Heart right ventricle (tissue), 16 donors: ENCODE data around the gene ERCC2. TPM values are rescaled to one million over a fixed set of nuclear protein-coding genes. Genes with fewer than 3 reads are reported as not detected.

Experiments
- ATAC-seq, 8 donors: fragments of 200-7000 bp; cut with Tn5 transposase; one replicate each; pipeline ENCODE4 v1.9.1; 2020; ENCODE audit warnings: mild to moderate bottlenecking in 8 of 8, moderate library complexity in 8 of 8, moderate number of reproducible peaks in 1 of 8
- DNase-seq, 2 donors: peaks; one replicate each; pipeline ENCODE4 v3.0.0-alpha.2; 2020
- H3K27ac ChIP-seq, 10 donors: fragments of 200-600 bp; sonication (generic) in 2 of 10; one replicate each; pipeline versions ENCODE4 v1.5.0 to v1.8.0; 2020 to 2022; ENCODE audit warnings: mild to moderate bottlenecking in 3 of 10
- H3K27me3 ChIP-seq, 7 donors: fragments of 200-600 bp; one replicate each; pipeline ENCODE4 v1.8.0; 2021 to 2022; ENCODE audit warnings: mild to moderate bottlenecking in 2 of 7
- H3K36me3 ChIP-seq, 9 donors: fragments of 200-600 bp; sonication (generic) in 1 of 9; one replicate each; pipeline versions ENCODE4 v1.5.0 to v1.8.0; 2020 to 2022; ENCODE audit warnings: mild to moderate bottlenecking in 2 of 9
- H3K4me1 ChIP-seq, 9 donors: fragments of 200-600 bp; sonication (generic) in 1 of 9; one replicate each; pipeline versions ENCODE4 v1.5.0 to v1.8.0; 2020 to 2022; ENCODE audit warnings: mild to moderate bottlenecking in 4 of 9
- H3K4me3 ChIP-seq, 10 donors: fragments of 200-600 bp; sonication (generic) in 2 of 10; one replicate each; pipeline versions ENCODE4 v1.5.0 to v1.8.0; 2020 to 2022; ENCODE audit warnings: mild to moderate bottlenecking in 7 of 10, moderate library complexity in 2 of 10
- H3K9me3 ChIP-seq, 11 donors: fragments of 200-600 bp in 10 of 11; sonication (generic) in 2 of 11; one replicate each; pipeline versions ENCODE4 v1.5.0 to v1.8.0; 2013 to 2022; ENCODE audit warnings: mild to moderate bottlenecking in 2 of 11, control low read depth in 1 of 11, moderate library complexity in 1 of 11
- WGBS, 2 donors: extraction: QIAGEN DNeasy Blood & Tissue Kit; methylation state at CpG; one replicate each; pipeline ENCODE4 v1.1.7; 2013; ENCODE audit warnings: inconsistent platforms in 1 of 2; 5-methylcytosine and 5-hydroxymethylcytosine counted together
- intact Hi-C, 10 donors: fragments of 100-400 bp; cut with DNase I; formaldehyde crosslinking; loops; one replicate each; pipeline versions ENCODE4 v1.11.1 to v1.14.2; 2022
- polyA plus RNA-seq, 2 donors: library from polyadenylated mRNA; stranded (reverse); fragments of 200-250 nt; gene quantifications; one replicate each; pipeline ENCODE4 v1.2.3, GENCODE V29; 2013
- total RNA-seq, 10 donors: library from RNA; stranded (reverse); fragmentation: NEBNext Ultra II Directional in 3 of 10; extraction: Animal tissue kit (Norgen Biotek cat#: 25700) in 3 of 10; gene quantifications; one replicate each; pipeline versions ENCODE4 v1.2.1 to v1.2.4, GENCODE V29; 2021 to 2023
- TF ChIP-seq, protein P1 (sequence below), 9 donors: fragments of 200-600 bp; sonication (generic) in 2 of 9; IDR thresholded peaks; one replicate each; pipeline versions ENCODE4 v1.5.0 to v1.8.0; 2021 to 2022; ENCODE audit warnings: antibody characterized with exemption in 9 of 9, mild to moderate bottlenecking in 5 of 9, moderate library complexity in 1 of 9
- donor health status: Arrhythmogenic right ventricular cardiomyopathy.
- donor health status: ischemic (EF 13 %, LVEDD 7.1; RV severe dilation, severe dysfunction).
- donor health status: healthy with polysubstance abuse.
- donor health status: DM: no; HTN: yes; CAD: no.
- donor health status: DM: no; HTN: no; CAD: no.
- donor health status: ischemic (EF 25% LVEDD 6.9; RV normal size, moderate dysfunction).
- donor health status: ischemic (EF 25% LVEDD 5.7; RV mildly dilated, moderate dysfunction).
- donor health status: healthy.
- donor health status: DM: yes; HTN: yes; CAD: no.
- donor health status: Ischemic cardiomyopathy.
- donor health status: ischemic (EF 35%, LVEDD 5.7; RV mildly dilated, moderate dysfunction).
- donor health status: nonischemic (EF 11% LVEDD 7.7; RV severe dilation, severe dysfunction).
- donor health status: DM: yes; HTN: yes; CAD: no.
- donor health status: PGD.
- donor health status: ischemic (EF 29% LVEDD 5.4; RV normal size, mild dysfunction).
- donor health status: nonischemic (EF 23%, LVEDD 6.1; RV moderate dilation, normal function).

Gene ERCC2
- total and polyA plus RNA-seq, 12 donors: 6.5 to 15.2 (median 13.7) TPM

DNA sequence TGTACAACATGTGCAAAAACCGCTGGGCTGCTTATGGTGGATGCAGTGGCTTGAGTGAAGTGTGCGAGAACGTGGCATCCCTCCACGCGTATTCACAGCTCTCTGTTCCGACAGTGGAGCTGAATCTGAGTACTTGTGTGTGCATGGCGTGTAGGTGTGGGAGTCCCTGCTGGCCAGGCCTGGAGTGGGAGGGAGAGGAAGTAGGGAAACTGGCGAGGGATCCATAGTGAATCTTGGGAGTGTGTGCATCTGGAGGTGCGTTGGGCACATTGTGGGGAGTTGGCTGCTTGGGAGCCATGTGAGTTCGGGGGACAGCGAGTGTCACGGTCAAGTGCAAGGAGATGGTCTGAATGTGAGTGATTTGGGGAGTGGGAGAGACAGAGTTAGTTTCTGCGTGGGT is 27.5 kb downstream of the ERCC2 start:
- H3K27me3 ChIP-seq: peaks cover 6 to 58% (median 50%) of the 10 kb centered on the region in 7 donors
- intact Hi-C loops: no loop called here
- no peak overlapping the region for H3K4me3 ChIP-seq
- H3K36me3 ChIP-seq: no peaks in the 10 kb centered on the region
- 73 to 79% methylated on average over 13 of the region's 13 CpGs for WGBS, 2 donors
- TF ChIP-seq, protein P1, sequence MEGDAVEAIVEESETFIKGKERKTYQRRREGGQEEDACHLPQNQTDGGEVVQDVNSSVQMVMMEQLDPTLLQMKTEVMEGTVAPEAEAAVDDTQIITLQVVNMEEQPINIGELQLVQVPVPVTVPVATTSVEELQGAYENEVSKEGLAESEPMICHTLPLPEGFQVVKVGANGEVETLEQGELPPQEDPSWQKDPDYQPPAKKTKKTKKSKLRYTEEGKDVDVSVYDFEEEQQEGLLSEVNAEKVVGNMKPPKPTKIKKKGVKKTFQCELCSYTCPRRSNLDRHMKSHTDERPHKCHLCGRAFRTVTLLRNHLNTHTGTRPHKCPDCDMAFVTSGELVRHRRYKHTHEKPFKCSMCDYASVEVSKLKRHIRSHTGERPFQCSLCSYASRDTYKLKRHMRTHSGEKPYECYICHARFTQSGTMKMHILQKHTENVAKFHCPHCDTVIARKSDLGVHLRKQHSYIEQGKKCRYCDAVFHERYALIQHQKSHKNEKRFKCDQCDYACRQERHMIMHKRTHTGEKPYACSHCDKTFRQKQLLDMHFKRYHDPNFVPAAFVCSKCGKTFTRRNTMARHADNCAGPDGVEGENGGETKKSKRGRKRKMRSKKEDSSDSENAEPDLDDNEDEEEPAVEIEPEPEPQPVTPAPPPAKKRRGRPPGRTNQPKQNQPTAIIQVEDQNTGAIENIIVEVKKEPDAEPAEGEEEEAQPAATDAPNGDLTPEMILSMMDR (IDR thresholded peaks at IDR 0.05): no peak
- H3K4me1 ChIP-seq: peaks cover 0 to 10% (median 5%) of the 10 kb centered on the region in 9 donors
- H3K9me3 ChIP-seq: no peaks in the 10 kb centered on the region
- H3K27ac ChIP-seq: no peak overlapping the region
- no peak for ATAC-seq
- DNase-seq: no peak

DNA sequence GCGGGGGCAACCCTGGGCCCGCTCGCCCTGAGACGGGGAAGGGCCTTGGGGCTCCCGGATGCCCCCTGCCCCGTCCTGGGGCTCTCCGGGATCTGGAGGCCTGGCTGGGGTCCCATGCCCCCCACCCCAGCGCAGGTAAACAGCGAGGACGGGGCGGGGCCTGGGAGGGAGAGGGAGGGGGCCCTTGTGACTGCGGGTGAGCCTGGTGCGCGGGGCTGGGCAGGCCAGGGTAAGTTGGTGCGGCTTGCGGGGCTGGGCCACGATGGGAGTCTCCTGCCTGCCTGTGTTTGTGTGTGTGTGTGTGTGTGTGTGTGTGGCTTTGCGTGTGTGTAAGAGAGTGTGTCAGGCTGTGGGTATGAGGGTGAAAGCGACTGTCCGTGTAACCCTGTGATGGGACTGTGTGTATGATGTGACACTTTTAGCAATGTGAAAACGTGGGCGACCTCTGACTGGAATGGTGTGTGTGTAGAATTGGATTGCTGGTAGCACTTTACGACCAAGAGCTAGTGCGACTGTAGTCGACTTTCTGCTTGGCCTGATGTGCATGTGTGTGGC is 29.4 kb downstream of the ERCC2 start:
- no peaks in the 10 kb centered on the region for H3K36me3 ChIP-seq
- intact Hi-C loops: no loop called here
- peaks cover 0 to 10% (median 5%) of the 10 kb centered on the region in 9 donors for H3K4me1 ChIP-seq
- H3K9me3 ChIP-seq: no peaks in the 10 kb centered on the region
- ATAC-seq (peak in 1 of 8 donors; percentile 4), DNase-seq (no peak)
- peak overlapping the region in 8 of 10 donors; percentile 17 to 34 (median 30) for H3K4me3 ChIP-seq
- TF ChIP-seq, protein P1 (IDR thresholded peaks at IDR 0.05): no peak
- H3K27me3 ChIP-seq: peaks cover 6 to 42% (median 34%) of the 10 kb centered on the region in 7 donors
- WGBS, 2 donors: 14 to 16% methylated on average over 22 to 25 of the region's 25 CpGs
- H3K27ac ChIP-seq: no peak overlapping the region

DNA sequence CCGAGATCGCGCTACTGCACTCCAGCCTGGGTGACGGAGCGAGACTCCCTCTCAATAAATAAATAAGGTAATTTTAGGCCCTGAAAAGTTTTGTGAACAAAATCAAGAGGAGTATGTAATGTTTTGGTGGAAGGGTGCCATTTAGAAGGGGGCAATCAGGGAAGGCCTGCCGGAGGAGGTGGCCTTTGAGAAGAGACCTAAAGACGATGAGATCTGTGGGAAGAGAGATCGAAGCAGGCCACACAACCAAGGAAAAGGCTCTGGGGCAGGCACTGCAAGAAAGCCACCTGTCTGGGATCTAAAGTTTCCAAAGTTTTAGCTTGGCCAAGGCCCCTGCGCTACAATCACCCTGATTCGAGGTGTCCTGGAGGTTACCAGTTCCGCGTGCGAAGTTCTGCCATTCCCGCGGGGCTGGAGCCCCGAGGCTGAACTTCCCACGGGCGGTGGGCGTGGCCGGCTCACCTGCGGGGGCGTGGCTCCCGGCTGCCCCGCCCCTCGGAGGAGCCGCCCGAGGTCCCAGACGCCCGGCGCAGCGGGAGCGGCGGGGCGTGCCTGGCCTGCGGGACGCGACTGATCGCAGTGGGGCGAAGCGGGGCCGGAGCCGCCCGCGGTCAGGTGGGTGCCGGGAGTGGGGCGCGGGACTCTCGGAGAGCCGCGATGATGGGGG is 30.0 kb downstream of the ERCC2 start, which contains the start of gene KLC3:
KLC3 (plus strand) TSS at position 519 of the 667 bp plus-strand sequence. CDS start 4,792 bp downstream, outside the sequence.
- Histone ChIP-seq H3K36me3 (no peaks in the 10 kb centered on the region), H3K27me3 (peaks cover 6 to 39% (median 29%) of the 10 kb centered on the region in 7 donors), H3K4me3 (peak within 1 kb of the TSS in 8 of 10 donors; percentile 17 to 34 (median 30)), H3K4me1 (peaks cover 0 to 10% (median 5%) of the 10 kb centered on the region in 9 donors), H3K27ac (no peak within 1 kb of the TSS), H3K9me3 (no peaks in the 10 kb centered on the region)
- DNase-seq (no peak), ATAC-seq (peak in 1 of 8 donors; percentile 34)
- intact Hi-C loops: no loop called here
- WGBS, 2 donors: 12 to 13% methylated on average over 46 to 50 of the region's 50 CpGs
- TF ChIP-seq, protein P1 (IDR thresholded peaks at IDR 0.05): no peak

DNA sequence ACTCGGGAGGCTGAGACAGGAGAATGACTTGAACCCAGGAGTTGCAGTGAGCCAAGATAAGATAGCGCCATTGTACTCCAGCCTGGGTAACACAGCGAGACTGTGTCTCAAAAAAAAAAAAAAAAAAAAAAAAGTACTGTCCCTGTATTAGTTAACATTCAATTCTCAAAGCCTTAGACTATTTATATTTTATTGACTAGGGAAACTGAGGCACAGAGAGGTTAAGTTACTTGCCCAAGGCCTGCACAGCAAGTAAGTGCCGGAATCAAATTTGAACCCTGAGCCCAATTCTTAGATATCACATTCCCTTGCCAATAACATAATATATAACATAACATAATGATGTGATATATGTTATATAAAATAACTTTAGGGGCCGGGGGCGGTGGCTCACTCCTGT is 30.7 kb downstream of the ERCC2 start:
- H3K4me3 ChIP-seq: no peak overlapping the region
- no peak for ATAC-seq
- peaks cover 6 to 34% (median 24%) of the 10 kb centered on the region in 7 donors for H3K27me3 ChIP-seq
- DNase-seq: no peak
- peaks cover 0 to 10% (median 5%) of the 10 kb centered on the region in 9 donors for H3K4me1 ChIP-seq
- intact Hi-C loops: loop anchor here in 6 of 10 donors (2.0 to 10.0 kb wide), 7 partner anchors 82 to 437 kb away; partner anchors contain the start of genes MARK4 (in 2 of the 6) and APOE (in 1 of the 6)
- H3K27ac ChIP-seq: no peak overlapping the region
- 79 to 85% methylated on average over 6 of the region's 6 CpGs for WGBS, 2 donors
- H3K9me3 ChIP-seq: no peaks in the 10 kb centered on the region
- TF ChIP-seq, protein P1 (IDR thresholded peaks at IDR 0.05): no peak
- no peaks in the 10 kb centered on the region for H3K36me3 ChIP-seq
